ENCODE results near the gene BLNK.
A peak's percentile ranks its signal among the peaks of the same experiment; 100 is the strongest.

The BLNK gene

GRCh38 chr10:96260014-96260413 lies 11.4 kb downstream of the BLNK start:
- no peak for DNase-seq

GRCh38 chr10:96259150-96259549 lies 12.2 kb downstream of the BLNK start:
- DNase-seq, result no peak

- no peak for DNase-seq
Measured at GRCh38 chr10:96257944-96258343, 13.4 kb downstream of the BLNK start.

- no peak for DNase-seq
Measured at GRCh38 chr10:96255549-96256333, 15.6 kb downstream of the BLNK start.

- DNase-seq, result no peak
Measured at GRCh38 chr10:96254976-96255375, 16.4 kb downstream of the BLNK start.

GRCh38 chr10:96252730-96253129 lies 18.6 kb downstream of the BLNK start:
- no peak for DNase-seq

- DNase-seq, result no peak
Measured at GRCh38 chr10:96250349-96250748, 21.0 kb downstream of the BLNK start.

GRCh38 chr10:96249264-96249663 lies 22.1 kb downstream of the BLNK start:
- DNase-seq, result no peak

GRCh38 chr10:96244354-96244753 lies 27.0 kb downstream of the BLNK start:
- no peak for DNase-seq

GRCh38 chr10:96243296-96243695 lies 28.1 kb downstream of the BLNK start:
- DNase-seq, result no peak

- no peak for DNase-seq
Measured at GRCh38 chr10:96242822-96243221, 28.5 kb downstream of the BLNK start.

GRCh38 chr10:96238646-96239623 lies 32.4 kb downstream of the BLNK start:
- DNase-seq, result no peak

- DNase-seq, result no peak
Measured at GRCh38 chr10:96236876-96237275, 34.5 kb downstream of the BLNK start.

GRCh38 chr10:96236090-96236478 lies 35.3 kb downstream of the BLNK start:
- DNase-seq, result no peak

- DNase-seq, result no peak
Measured at GRCh38 chr10:96235326-96236089, 35.9 kb downstream of the BLNK start.

GRCh38 chr10:96233959-96234358 lies 37.4 kb downstream of the BLNK start:
- no peak for DNase-seq

- DNase-seq, result no peak
Measured at GRCh38 chr10:96230527-96230926, 40.8 kb downstream of the BLNK start.

- DNase-seq, result peak; percentile 0
Measured at GRCh38 chr10:96229568-96230030, 41.8 kb downstream of the BLNK start.

- DNase-seq, result no peak
Measured at GRCh38 chr10:96228408-96228994, 42.9 kb downstream of the BLNK start.

- DNase-seq, result no peak
Measured at GRCh38 chr10:96227206-96227605, 44.2 kb downstream of the BLNK start.

GRCh38 chr10:96225119-96225518 lies 46.2 kb downstream of the BLNK start:
- DNase-seq, result no peak

- DNase-seq, result no peak
Measured at GRCh38 chr10:96222908-96223307, 48.5 kb downstream of the BLNK start.

- no peak for DNase-seq
Measured at GRCh38 chr10:96222441-96222840, 48.9 kb downstream of the BLNK start.
